Endodermal cell (in vitro differentiated cells): Measurements from ENCODE around the gene NRARP. TPM values are rescaled to one million over a fixed set of nuclear protein-coding genes. Genes with fewer than 3 reads are reported as not detected.

ENCODE experiments used
- DNase-seq: peaks from one replicate; pipeline ENCODE4 v3.0.0-alpha.2; 2017
- H3K27ac ChIP-seq: 2 replicates; pipeline ENCODE4 v1.5.1; 2013; ENCODE audit warnings: mild to moderate bottlenecking, low read depth, low read length, moderate library complexity
- H3K27me3 ChIP-seq: 2 replicates; pipeline ENCODE4 v1.6.1; 2013; ENCODE audit warnings: mild to moderate bottlenecking, low read length, moderate library complexity; ENCODE audit not compliant: insufficient read depth, control insufficient read depth, poor library complexity, severe bottlenecking
- H3K36me3 ChIP-seq: 2 replicates; pipeline ENCODE4 v1.7.0; 2013; ENCODE audit warnings: mild to moderate bottlenecking, low read length, moderate library complexity; ENCODE audit not compliant: control insufficient read depth, insufficient read depth
- H3K4me1 ChIP-seq: one replicate; pipeline ENCODE4 v1.7.0; 2013; ENCODE audit warnings: low read length; ENCODE audit not compliant: control insufficient read depth, insufficient read depth
- H3K4me3 ChIP-seq: 2 replicates; pipeline ENCODE4 v1.5.1; 2013; ENCODE audit warnings: mild to moderate bottlenecking, low read length, moderate library complexity
- H3K9ac ChIP-seq: 2 replicates; pipeline ENCODE4 v1.6.1; 2013; ENCODE audit warnings: mild to moderate bottlenecking, low read length, moderate library complexity; ENCODE audit not compliant: poor library complexity, severe bottlenecking; ENCODE audit errors: extremely low read depth
- H3K9me3 ChIP-seq: 2 replicates; pipeline ENCODE4 v1.6.1; 2013; ENCODE audit warnings: mild to moderate bottlenecking, low read length, moderate library complexity; ENCODE audit not compliant: control insufficient read depth
- H3K27ac Mint-ChIP-seq: 2 replicates; pipeline ENCODE4 v1.8.0; 2020; ENCODE audit warnings: mixed read lengths
- H3K27me3 Mint-ChIP-seq: 2 replicates; pipeline ENCODE4 v1.8.0; 2021; ENCODE audit warnings: mild to moderate bottlenecking, mixed read lengths; ENCODE audit not compliant: insufficient read depth
- H3K36me3 Mint-ChIP-seq: 2 replicates; pipeline ENCODE4 v1.8.0; 2020; ENCODE audit warnings: low read depth, mixed read lengths
- H3K4me1 Mint-ChIP-seq: 2 replicates; pipeline ENCODE4 v1.8.0; 2020; ENCODE audit warnings: mixed read lengths
- H3K4me3 Mint-ChIP-seq: 2 replicates; pipeline ENCODE4 v1.8.0; 2020; ENCODE audit warnings: mild to moderate bottlenecking, moderate library complexity, mixed read lengths
- H3K9me3 Mint-ChIP-seq: 2 replicates; pipeline ENCODE4 v1.8.0; 2020; ENCODE audit warnings: mild to moderate bottlenecking, mixed read lengths
- CTCF ChIP-seq: fragments of 200-600 bp; sonication (generic); conservative IDR thresholded peaks from 2 replicates; pipeline ENCODE4 v1.5.0; 2021; ENCODE audit warnings: antibody characterized with exemption, mild to moderate bottlenecking
- WGBS, 2 experiments: methylation state at CpG; one replicate each; pipeline versions ENCODE4 v1.1.5 to v1.1.7; 2013; ENCODE audit warnings: missing lambda C conversion rate in 2 of 2, mixed read lengths in 1 of 2; ENCODE audit not compliant: insufficient coverage in 1 of 2, insufficient read length in 1 of 2; 5-methylcytosine and 5-hydroxymethylcytosine counted together
- total RNA-seq, 2 donors: library from RNA; stranded (reverse); fragmentation: NEBNext Ultra II Directional in 1 of 2; extraction: Animal tissue kit (Norgen Biotek cat#: 25700) in 1 of 2; gene quantifications; 2 replicates in 1 of 2; 3 replicates in 1 of 2; pipeline ENCODE4 v1.2.1, GENCODE V29; 2021

Gene NRARP
- total RNA-seq, 2 donors from 2014 or later = 12.1 to 12.9 TPM

DNA sequence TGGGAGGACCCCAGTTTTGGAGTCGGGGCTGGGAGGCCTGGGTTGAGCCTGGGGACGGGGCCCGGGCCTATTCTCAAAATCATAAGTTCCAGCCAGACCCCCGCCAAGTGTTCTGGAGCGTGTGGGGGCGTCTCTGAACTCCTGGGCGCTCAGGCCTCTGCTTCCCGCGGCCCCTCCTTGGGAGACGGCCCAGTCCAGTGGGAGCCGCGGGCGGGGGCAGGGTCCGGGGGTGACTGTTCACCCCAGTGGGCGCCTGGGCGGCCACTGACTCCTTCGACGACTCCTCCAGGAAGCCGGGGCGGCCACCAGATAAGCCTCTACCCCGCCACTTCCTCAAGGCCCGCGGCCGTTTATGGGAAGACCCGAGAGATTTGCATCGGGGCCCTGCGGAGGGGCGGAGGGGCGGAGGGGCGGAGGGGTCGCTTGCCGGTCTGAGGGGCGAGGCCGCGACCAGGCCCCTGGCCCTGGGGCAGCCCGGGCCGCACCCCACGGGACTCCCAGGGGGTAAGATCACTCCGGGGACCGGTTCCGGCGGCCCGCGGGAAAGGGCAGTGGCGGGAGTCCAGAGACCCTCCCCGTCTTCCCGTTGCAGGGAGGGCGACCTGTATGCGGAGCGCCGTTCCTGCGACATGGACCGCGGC, 23.9 kb downstream of the NRARP start:
- Mint-ChIP-seq H3K4me1 (peaks cover 20% of the 10 kb centered on the region), H3K27me3 (peaks cover 10% of the 10 kb centered on the region), H3K4me3 (peak overlapping the region; percentile 59), H3K9me3 (no peaks in the 10 kb centered on the region), H3K36me3 (peaks cover 12% of the 10 kb centered on the region), H3K27ac (peak overlapping the region; percentile 80)
- peak overlapping the region; percentile 73 for H3K4me3 ChIP-seq
- WGBS, 2 experiments = 36 to 56% methylated on average over 27 to 54 of the region's 54 CpGs
- no peaks in the 10 kb centered on the region for H3K27me3 ChIP-seq
- H3K9ac ChIP-seq = peak overlapping the region; percentile 55
- peaks cover 8% of the 10 kb centered on the region for H3K36me3 ChIP-seq
- TF ChIP-seq CTCF = no peak
- H3K4me1 ChIP-seq = peaks cover 10% of the 10 kb centered on the region
- no peaks in the 10 kb centered on the region for H3K9me3 ChIP-seq
- no peak overlapping the region for H3K27ac ChIP-seq
- peak; percentile 84 for DNase-seq

DNA sequence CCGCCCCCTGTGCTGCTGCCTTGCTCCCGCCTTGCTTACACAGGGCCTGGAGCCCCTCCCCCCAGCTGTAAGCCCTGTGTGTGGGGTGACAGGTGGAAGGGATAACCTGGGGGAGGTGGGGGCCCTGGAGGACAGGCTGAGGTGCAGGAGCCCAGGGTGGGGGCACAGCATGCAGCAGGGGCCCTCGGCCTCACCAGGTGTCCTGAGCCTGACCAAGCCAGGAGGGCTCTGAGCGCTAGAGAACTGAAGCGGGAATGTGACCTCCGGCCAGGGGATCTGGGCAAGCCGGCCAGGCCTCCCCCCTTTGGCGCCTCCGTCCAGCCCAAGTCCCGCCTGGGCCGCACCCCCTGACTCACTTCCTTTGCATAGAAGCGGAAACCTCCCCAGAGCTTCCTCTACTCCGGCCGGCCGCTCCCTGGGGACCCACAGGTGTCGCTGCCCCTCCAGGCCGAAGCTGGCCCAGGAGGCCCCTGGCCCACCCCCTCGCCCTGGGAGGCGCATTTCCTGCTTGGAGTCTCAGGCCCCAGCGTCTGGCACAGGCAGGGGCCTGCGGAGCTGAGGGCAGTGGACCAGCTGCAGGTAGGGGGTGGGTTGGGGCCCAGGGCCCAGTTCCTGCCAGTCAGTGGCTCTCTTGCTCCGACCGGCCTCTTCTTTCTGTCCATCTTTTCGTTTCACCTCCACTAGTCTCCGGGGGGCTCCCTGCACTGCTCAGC, 24.6 kb downstream of the NRARP start, which contains the start of gene TOR4A:
TOR4A (plus strand) TSS at position 398 of the 713 bp plus-strand sequence. CDS start 964 bp downstream, outside the sequence.
- Mint-ChIP-seq H3K4me3 (peak within 1 kb of the TSS; percentile 59), H3K4me1 (peaks cover 20% of the 10 kb centered on the region), H3K36me3 (peaks cover 11% of the 10 kb centered on the region), H3K27ac (peak within 1 kb of the TSS; percentile 96), H3K27me3 (peaks cover 5% of the 10 kb centered on the region), H3K9me3 (no peaks in the 10 kb centered on the region)
- H3K9me3 ChIP-seq = no peaks in the 10 kb centered on the region
- peaks cover 12% of the 10 kb centered on the region for H3K36me3 ChIP-seq
- H3K4me3 ChIP-seq = peak within 1 kb of the TSS; percentile 73
- peaks cover 10% of the 10 kb centered on the region for H3K4me1 ChIP-seq
- TF ChIP-seq CTCF = peak; percentile 29
- peak within 1 kb of the TSS; percentile 55 for H3K9ac ChIP-seq
- 21 to 26% methylated on average over 10 to 25 of the region's 25 CpGs for WGBS, 2 experiments
- DNase-seq = peak; percentile 94
- H3K27ac ChIP-seq = no peak within 1 kb of the TSS
- no peaks in the 10 kb centered on the region for H3K27me3 ChIP-seq

DNA sequence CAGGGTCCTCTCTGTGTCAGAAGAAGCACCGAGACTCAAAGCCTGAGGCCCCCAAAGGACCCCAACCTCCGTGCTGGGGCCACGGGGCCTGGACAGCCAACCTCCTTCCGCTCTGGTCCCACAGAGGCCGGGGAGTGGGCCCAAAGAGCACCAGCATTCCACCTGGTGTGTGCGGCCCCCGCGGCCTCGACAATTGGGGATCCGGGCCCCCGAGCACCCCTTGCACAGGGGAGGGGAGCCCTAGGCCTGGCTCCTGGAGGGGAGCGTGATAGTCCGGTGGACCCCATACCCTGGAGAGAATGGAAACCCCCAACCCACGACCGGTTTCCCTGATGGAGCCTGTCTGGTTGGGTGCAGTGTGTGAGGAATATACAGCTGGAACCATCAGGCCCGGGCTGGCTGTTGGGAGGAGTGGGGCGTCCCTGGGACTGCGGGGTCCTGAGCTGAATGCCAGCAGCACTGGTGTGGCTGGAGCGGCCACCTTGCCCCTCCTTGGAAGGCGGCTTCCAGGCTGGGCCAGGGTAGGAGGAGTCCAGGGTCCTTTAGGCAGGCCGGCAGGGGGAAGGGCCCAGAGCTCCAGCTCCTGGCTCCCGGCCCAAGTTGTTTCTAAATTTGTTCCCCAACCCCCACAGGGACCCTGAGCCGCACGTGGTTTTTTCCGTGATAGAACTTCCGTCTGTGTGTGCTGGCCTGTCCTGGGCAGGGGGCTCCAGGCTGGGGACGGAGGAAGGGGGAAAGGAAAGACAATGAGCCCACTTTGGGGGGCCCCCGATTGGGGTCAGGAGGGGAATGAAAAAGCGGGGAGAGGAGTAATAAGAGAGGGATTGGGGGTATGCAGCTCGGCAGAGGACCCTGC, 25.4 kb downstream of the NRARP start:
- 62 to 84% methylated on average over 12 to 30 of the region's 30 CpGs for whole genome bisulfite sequencing, 2 experiments
- no peak for TF ChIP-seq CTCF
- Mint-ChIP-seq H3K9me3 (no peaks in the 10 kb centered on the region), H3K4me1 (peaks cover 20% of the 10 kb centered on the region), H3K4me3 (peak overlapping the region; percentile 59), H3K27ac (peak overlapping the region; percentile 96), H3K27me3 (peaks cover 2% of the 10 kb centered on the region), H3K36me3 (peaks cover 9% of the 10 kb centered on the region)
- Histone ChIP-seq H3K27me3 (no peaks in the 10 kb centered on the region), H3K36me3 (peaks cover 12% of the 10 kb centered on the region), H3K27ac (no peak overlapping the region), H3K4me3 (peak overlapping the region; percentile 73), H3K9ac (peak overlapping the region; percentile 55), H3K4me1 (peaks cover 10% of the 10 kb centered on the region), H3K9me3 (no peaks in the 10 kb centered on the region)
- DNase-seq = peak; percentile 84
